HEK293T (cell line): ENCODE results near the gene SOD3.

Experiments used
- CTCF ChIA-PET: fragments of 350-600 bp; formaldehyde crosslinking; extraction: SDS; loops from one replicate; lab custom pipeline; 2021; ENCODE audit warnings: antibody characterized with exemption, inconsistent platforms; lab: Yijun Ruan, JAX
- POLR2A ChIA-PET: fragments of 350-600 bp; formaldehyde crosslinking; extraction: SDS; loops from one replicate; lab custom pipeline; 2020; ENCODE audit warnings: antibody characterized with exemption, inconsistent platforms; lab: Yijun Ruan, JAX
- DNase-seq: peaks from one replicate; pipeline ENCODE4 v3.0.0; 2012; ENCODE audit warnings: mixed read lengths; ENCODE audit errors: extremely low spot score
- ARNT ChIP-seq: fragments of 450-650 bp; IDR thresholded peaks from 2 replicates; pipeline ENCODE4 v1.6.1; 2017; ENCODE audit warnings: mild to moderate bottlenecking
- BHLHE40 ChIP-seq: fragments of 450-650 bp; IDR thresholded peaks from 2 replicates; pipeline ENCODE4 v1.6.1; 2016; ENCODE audit warnings: mild to moderate bottlenecking, moderate library complexity, borderline replicate concordance
- CTBP1 ChIP-seq: fragments of 450-650 bp; IDR thresholded peaks from 2 replicates; pipeline ENCODE4 v1.6.1; 2016; ENCODE audit warnings: borderline replicate concordance
- ELF4 ChIP-seq: fragments of 450-650 bp; IDR thresholded peaks from 2 replicates; pipeline ENCODE4 v1.6.1; 2017; ENCODE audit warnings: antibody characterized with exemption
- FOXA1 ChIP-seq: fragments of 450-650 bp; IDR thresholded peaks from 2 replicates; pipeline ENCODE4 v1.6.1; 2016; ENCODE audit warnings: mild to moderate bottlenecking
- FOXK2 ChIP-seq: fragments of 450-650 bp; IDR thresholded peaks from 2 replicates; pipeline ENCODE4 v1.6.1; 2016; ENCODE audit warnings: mild to moderate bottlenecking
- FOXM1 ChIP-seq: fragments of 450-650 bp; IDR thresholded peaks from 2 replicates; pipeline ENCODE4 v1.6.1; 2017; ENCODE audit warnings: mild to moderate bottlenecking, borderline replicate concordance
- HDGF ChIP-seq: fragments of 450-650 bp; IDR thresholded peaks from 2 replicates; pipeline ENCODE4 v1.6.1; 2017; ENCODE audit warnings: antibody characterized with exemption, borderline replicate concordance
- L3MBTL2 ChIP-seq: fragments of 450-650 bp; conservative IDR thresholded peaks from 2 replicates; pipeline ENCODE4 v1.6.1; 2016; ENCODE audit warnings: mild to moderate bottlenecking
- LEF1 ChIP-seq: fragments of 450-650 bp; IDR thresholded peaks from 2 replicates; pipeline ENCODE4 v1.6.1; 2017; ENCODE audit warnings: mild to moderate bottlenecking, borderline replicate concordance
- NFRKB ChIP-seq: fragments of 450-650 bp; IDR thresholded peaks from 2 replicates; pipeline ENCODE4 v1.6.1; 2016; ENCODE audit warnings: mild to moderate bottlenecking, moderate library complexity
- PKNOX1 ChIP-seq: fragments of 450-650 bp; IDR thresholded peaks from 2 replicates; pipeline ENCODE4 v1.6.1; 2016
- SP1 ChIP-seq: fragments of 450-650 bp; IDR thresholded peaks from 2 replicates; pipeline ENCODE4 v1.6.1; 2017
- SUZ12 ChIP-seq: fragments of 450-650 bp; IDR thresholded peaks from 2 replicates; pipeline ENCODE4 v1.6.1; 2016; ENCODE audit warnings: mild to moderate bottlenecking
- TARDBP ChIP-seq: fragments of 450-650 bp; IDR thresholded peaks from 2 replicates; pipeline ENCODE4 v1.6.1; 2016
- ZNF384 ChIP-seq: fragments of 450-650 bp; IDR thresholded peaks from 2 replicates; pipeline ENCODE4 v1.6.1; 2016

Gene SOD3

GRCh38 chr4:24794916-24795665 is at the start of gene SOD3:
SOD3 (plus strand) TSS chr4:24795573; CDS start chr4:24799522, 3,949 bp downstream.
- CTCF ChIA-PET = no interaction called here
- DNase-seq = no peak

GRCh38 chr4:24747234-24747975 is 48.0 kb upstream of the SOD3 start:
- TF ChIP-seq ARNT = no peak
- no peak for TF ChIP-seq SUZ12
- no peak for TF ChIP-seq PKNOX1
- CTCF ChIA-PET = no interaction called here
- DNase-seq = no peak
- POLR2A ChIA-PET = no interaction called here

More at GRCh38 chr4:24794916-24795665, at the start of gene SOD3:
- no peak for TF ChIP-seq TARDBP
- TF ChIP-seq ARNT = no peak
- no peak for TF ChIP-seq HDGF
- no peak for TF ChIP-seq FOXM1
- no peak for TF ChIP-seq SP1
- TF ChIP-seq ZNF384 = no peak
- no peak for TF ChIP-seq NFRKB
- no peak for TF ChIP-seq FOXA1
- no peak for TF ChIP-seq SUZ12
- no peak for TF ChIP-seq PKNOX1
- no peak for TF ChIP-seq L3MBTL2
- TF ChIP-seq LEF1 = no peak
- no peak for TF ChIP-seq BHLHE40
- no peak for TF ChIP-seq FOXK2
- TF ChIP-seq CTBP1 = no peak
- no peak for TF ChIP-seq ELF4
- POLR2A ChIA-PET = no interaction called here

GRCh38 chr4:24748023-24748422 is 47.4 kb upstream of the SOD3 start:
- CTCF ChIA-PET = no interaction called here
- TF ChIP-seq SP1 (no peak), HDGF (no peak), CTBP1 (no peak), PKNOX1 (no peak), ZNF384 (no peak), ELF4 (no peak), NFRKB (no peak), L3MBTL2 (no peak), BHLHE40 (no peak), LEF1 (no peak), FOXA1 (no peak), SUZ12 (no peak)
- POLR2A ChIA-PET = no interaction called here
- DNase-seq = no peak

GRCh38 chr4:24748758-24749350 is 46.5 kb upstream of the SOD3 start:
- DNase-seq = no peak
- TF ChIP-seq FOXA1 = no peak
- TF ChIP-seq ELF4 = no peak
- no peak for TF ChIP-seq SUZ12
- no peak for TF ChIP-seq PKNOX1
- TF ChIP-seq TARDBP = no peak
- TF ChIP-seq FOXM1 = no peak
- TF ChIP-seq NFRKB = no peak
- no peak for TF ChIP-seq LEF1
- TF ChIP-seq ARNT = no peak
- no peak for TF ChIP-seq CTBP1
- no peak for TF ChIP-seq FOXK2
- TF ChIP-seq BHLHE40 = no peak
- no peak for TF ChIP-seq L3MBTL2
- no peak for TF ChIP-seq HDGF
- no peak for TF ChIP-seq ZNF384
- no peak for TF ChIP-seq SP1
- POLR2A ChIA-PET = no interaction called here
- CTCF ChIA-PET = no interaction called here

GRCh38 chr4:24750106-24750505 is 45.3 kb upstream of the SOD3 start:
- no peak for DNase-seq
- no peak for TF ChIP-seq HDGF
- no peak for TF ChIP-seq FOXK2
- TF ChIP-seq CTBP1 = no peak
- TF ChIP-seq ARNT = no peak
- no peak for TF ChIP-seq L3MBTL2
- TF ChIP-seq LEF1 = no peak
- TF ChIP-seq BHLHE40 = no peak
- TF ChIP-seq FOXM1 = no peak
- no peak for TF ChIP-seq ZNF384
- no peak for TF ChIP-seq ELF4
- no peak for TF ChIP-seq PKNOX1
- TF ChIP-seq SP1 = no peak
- no peak for TF ChIP-seq TARDBP
- no peak for TF ChIP-seq SUZ12
- TF ChIP-seq FOXA1 = no peak
- TF ChIP-seq NFRKB = no peak
- POLR2A ChIA-PET = no interaction called here
- CTCF ChIA-PET = no interaction called here
